Fibroblast of lung (primary cell): Measurements from ENCODE around the gene SGPL1. TPM values are rescaled to one million over a fixed set of nuclear protein-coding genes. Genes with fewer than 3 reads are reported as not detected.

Experiments
- DNase-seq, 2 donors: peaks; one replicate each; pipeline versions ENCODE4 v3.0.0 to v3.0.0-alpha.2; 2010; ENCODE audit warnings: low read depth in 2 of 2
- H2AFZ ChIP-seq: 2 replicates; pipeline ENCODE4 v1.5.1; 2012; ENCODE audit warnings: low read length, control low read depth, inconsistent platforms
- H3K27ac ChIP-seq: 2 replicates; pipeline ENCODE4 v1.5.1; 2011; ENCODE audit warnings: low read length, control low read depth; ENCODE audit not compliant: insufficient read depth
- H3K27me3 ChIP-seq: 2 replicates; pipeline ENCODE4 v1.5.1; 2011; ENCODE audit warnings: mild to moderate bottlenecking, low read length; ENCODE audit not compliant: control insufficient read depth, insufficient read depth
- H3K36me3 ChIP-seq: 2 replicates; pipeline ENCODE4 v1.5.1; 2011; ENCODE audit warnings: low read length; ENCODE audit not compliant: control insufficient read depth, insufficient read depth
- H3K4me1 ChIP-seq: 2 replicates; pipeline ENCODE4 v1.5.1; 2011; ENCODE audit warnings: low read length; ENCODE audit not compliant: control insufficient read depth, insufficient read depth; ENCODE audit errors: extremely low read depth
- H3K4me2 ChIP-seq: 2 replicates; pipeline ENCODE4 v1.5.1; 2011; ENCODE audit warnings: low read length, control low read depth; ENCODE audit not compliant: insufficient read depth; ENCODE audit errors: extremely low read depth
- H3K4me3 ChIP-seq, 4 experiments: fragments of 200-600 bp in 1 of 4; sonication (generic) in 1 of 4; replicated peaks in 1 of 4; 2 replicates each; pipeline ENCODE4 v1.5.1; 2011 to 2016; ENCODE audit warnings: low read length in 4 of 4, low read depth in 3 of 4, mild to moderate bottlenecking in 3 of 4, control low read depth in 2 of 4, inconsistent platforms in 1 of 4, mixed read lengths in 1 of 4; ENCODE audit not compliant: insufficient read depth in 1 of 4; ENCODE audit errors: control extremely low read depth in 1 of 4
- H3K79me2 ChIP-seq: 2 replicates; pipeline ENCODE4 v1.5.1; 2012; ENCODE audit warnings: mild to moderate bottlenecking, low read length, inconsistent platforms; ENCODE audit not compliant: control insufficient read depth, insufficient read depth
- H3K9ac ChIP-seq: 2 replicates; pipeline ENCODE4 v1.5.1; 2011; ENCODE audit warnings: mild to moderate bottlenecking, low read length, control low read depth; ENCODE audit not compliant: insufficient read depth
- H3K9me3 ChIP-seq: 2 replicates; pipeline ENCODE4 v1.5.1; 2012; ENCODE audit warnings: low read depth, low read length; ENCODE audit not compliant: control insufficient read depth, insufficient read depth
- H4K20me1 ChIP-seq: 2 replicates; pipeline ENCODE4 v1.5.1; 2011; ENCODE audit warnings: low read length; ENCODE audit not compliant: control insufficient read depth, insufficient read depth; ENCODE audit errors: extremely low read depth
- EZH2 ChIP-seq: IDR thresholded peaks from 2 replicates; pipeline ENCODE4 v1.5.1; 2012; ENCODE audit warnings: low read length, control low read depth, mild to moderate bottlenecking; ENCODE audit errors: missing control alignments
- polyA plus RNA-seq, 2 donors: library from polyadenylated mRNA; depleted of rRNA in 1 of 2; stranded (reverse) in 1 of 2; unstranded in 1 of 2; fragments of >200 nt; gene quantifications; 2 replicates each; pipeline ENCODE4 v1.2.1, GENCODE V29; 2011 to 2012; ENCODE audit warnings: missing spikeins in 1 of 2
- total RNA-seq: library from RNA; depleted of rRNA; stranded (reverse); fragments of >200 nt; gene quantifications from 2 replicates; pipeline ENCODE4 v1.2.1, GENCODE V29; 2014
- TF ChIP-seq, protein P1 (sequence below), 2 donors: IDR thresholded peaks in 1 of 2; conservative IDR thresholded peaks in 1 of 2; 1 replicate in 1 of 2; 2 replicates in 1 of 2; pipeline ENCODE4 v1.5.1; 2011 to 2012; ENCODE audit warnings: low read length in 2 of 2, control low read depth in 1 of 2, inconsistent platforms in 1 of 2, low read depth in 1 of 2, mild to moderate bottlenecking in 1 of 2

Gene SGPL1
- total and polyA plus RNA-seq, 2 donors (not counting 1 experiment from before 2014, with no cell fraction given): 21.2 to 40.3 TPM

DNA sequence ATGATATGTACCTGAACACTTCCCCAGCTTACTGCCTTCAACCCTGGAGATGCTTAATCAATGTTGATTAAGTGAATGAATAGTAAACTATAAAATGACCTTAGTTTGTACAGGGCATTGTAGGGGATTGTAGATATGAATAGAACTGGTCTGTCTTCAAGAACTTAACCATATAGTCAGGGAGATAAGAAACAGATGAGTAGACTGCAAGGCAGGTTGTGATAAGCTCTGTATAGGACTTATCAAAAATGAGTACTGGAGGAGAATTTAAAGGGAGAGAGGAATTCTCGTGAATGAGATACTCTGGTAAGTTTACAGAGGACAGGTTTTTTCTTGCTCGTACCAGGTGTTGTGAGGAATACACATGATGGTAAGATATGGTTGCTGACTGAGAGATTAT is 27.6 kb downstream of the SGPL1 start:
- DNase-seq: no peak
- H4K20me1 ChIP-seq: no peaks in the 10 kb centered on the region
- H3K9ac ChIP-seq: no peak overlapping the region
- H3K79me2 ChIP-seq: no peaks in the 10 kb centered on the region
- no peaks in the 10 kb centered on the region for H3K4me1 ChIP-seq
- TF ChIP-seq, protein P1, sequence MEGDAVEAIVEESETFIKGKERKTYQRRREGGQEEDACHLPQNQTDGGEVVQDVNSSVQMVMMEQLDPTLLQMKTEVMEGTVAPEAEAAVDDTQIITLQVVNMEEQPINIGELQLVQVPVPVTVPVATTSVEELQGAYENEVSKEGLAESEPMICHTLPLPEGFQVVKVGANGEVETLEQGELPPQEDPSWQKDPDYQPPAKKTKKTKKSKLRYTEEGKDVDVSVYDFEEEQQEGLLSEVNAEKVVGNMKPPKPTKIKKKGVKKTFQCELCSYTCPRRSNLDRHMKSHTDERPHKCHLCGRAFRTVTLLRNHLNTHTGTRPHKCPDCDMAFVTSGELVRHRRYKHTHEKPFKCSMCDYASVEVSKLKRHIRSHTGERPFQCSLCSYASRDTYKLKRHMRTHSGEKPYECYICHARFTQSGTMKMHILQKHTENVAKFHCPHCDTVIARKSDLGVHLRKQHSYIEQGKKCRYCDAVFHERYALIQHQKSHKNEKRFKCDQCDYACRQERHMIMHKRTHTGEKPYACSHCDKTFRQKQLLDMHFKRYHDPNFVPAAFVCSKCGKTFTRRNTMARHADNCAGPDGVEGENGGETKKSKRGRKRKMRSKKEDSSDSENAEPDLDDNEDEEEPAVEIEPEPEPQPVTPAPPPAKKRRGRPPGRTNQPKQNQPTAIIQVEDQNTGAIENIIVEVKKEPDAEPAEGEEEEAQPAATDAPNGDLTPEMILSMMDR (conservative IDR thresholded peaks at IDR 0.05 in 1 of 2, IDR thresholded peaks at IDR 0.05 in 1 of 2; ENCODE audit: low read depth in 1 of 2, low read length in 2 of 2): no peak
- TF ChIP-seq EZH2: no peak
- no peaks in the 10 kb centered on the region for H3K9me3 ChIP-seq
- H3K27me3 ChIP-seq: no peaks in the 10 kb centered on the region
- H3K27ac ChIP-seq: no peak overlapping the region
- no peaks in the 10 kb centered on the region for H3K36me3 ChIP-seq
- H2AFZ ChIP-seq: no peak overlapping the region
- H3K4me2 ChIP-seq: no peak overlapping the region
- no peak overlapping the region for H3K4me3 ChIP-seq

GRCh38 chr10:70843776-70844489 is 28.2 kb downstream of the SGPL1 start:
- TF ChIP-seq, protein P1 (conservative IDR thresholded peaks at IDR 0.05 in 1 of 2, IDR thresholded peaks at IDR 0.05 in 1 of 2; ENCODE audit: low read depth in 1 of 2, low read length in 2 of 2): no peak
- no peak for TF ChIP-seq EZH2
- Histone ChIP-seq H3K79me2 (no peaks in the 10 kb centered on the region), H3K36me3 (no peaks in the 10 kb centered on the region), H3K4me2 (no peak overlapping the region), H3K9ac (no peak overlapping the region), H2AFZ (no peak overlapping the region), H3K27me3 (no peaks in the 10 kb centered on the region), H4K20me1 (no peaks in the 10 kb centered on the region), H3K4me1 (no peaks in the 10 kb centered on the region), H3K27ac (no peak overlapping the region), H3K4me3 (no peak overlapping the region), H3K9me3 (no peaks in the 10 kb centered on the region)
- DNase-seq: no peak

DNA sequence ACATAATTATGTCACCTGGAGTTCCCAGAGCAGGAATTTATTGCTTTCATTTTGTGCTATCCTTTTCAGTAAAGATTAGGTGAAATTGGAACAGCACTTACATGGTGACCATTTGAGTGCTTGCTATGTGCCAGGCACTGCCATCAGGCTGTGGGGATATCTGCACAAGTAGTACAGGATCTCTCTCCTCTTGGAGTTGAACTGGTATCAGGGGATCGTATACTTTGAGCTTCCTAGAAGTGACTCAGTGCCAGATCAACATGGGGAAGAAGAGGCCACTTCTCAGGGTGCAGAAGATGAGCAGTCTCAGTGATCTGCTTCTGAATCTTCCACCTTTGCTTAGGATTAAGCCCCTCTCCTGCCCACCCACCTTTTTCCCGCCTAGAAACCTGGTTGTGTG is 29.5 kb downstream of the SGPL1 start:
- Histone ChIP-seq H3K9me3 (no peaks in the 10 kb centered on the region), H3K36me3 (no peaks in the 10 kb centered on the region), H3K9ac (no peak overlapping the region), H3K4me2 (no peak overlapping the region), H3K79me2 (no peaks in the 10 kb centered on the region), H4K20me1 (no peaks in the 10 kb centered on the region), H3K27me3 (no peaks in the 10 kb centered on the region), H3K4me1 (peaks cover 5% of the 10 kb centered on the region), H3K4me3 (no peak overlapping the region), H3K27ac (no peak overlapping the region), H2AFZ (no peak overlapping the region)
- no peak for DNase-seq
- TF ChIP-seq EZH2: no peak
- TF ChIP-seq, protein P1 (conservative IDR thresholded peaks at IDR 0.05 in 1 of 2, IDR thresholded peaks at IDR 0.05 in 1 of 2; ENCODE audit: low read depth in 1 of 2, low read length in 2 of 2): no peak
